Measurements from ENCODE around the gene NPPB.

The NPPB gene

GRCh38 chr1:11860083-11860482 is 1.3 kb upstream of the NPPB start:
- H3K79me2 ChIP-seq (ENCODE audit: insufficient read depth, low read length), result no peaks in the 10 kb centered on the region
- no peaks in the 10 kb centered on the region for H3F3A ChIP-seq (ENCODE audit: insufficient read depth)
- H3K4me3 ChIP-seq (ENCODE audit: insufficient read depth, low read length, poor library complexity, severe bottlenecking), result no peak overlapping the region
- no peak overlapping the region for H3K27ac ChIP-seq (ENCODE audit: low read depth, low read length)
- H3K9me2 ChIP-seq (replicated peaks; ENCODE audit: insufficient read depth, low read length), result no peaks in the 10 kb centered on the region
- no peaks in the 10 kb centered on the region for H3K36me3 ChIP-seq (ENCODE audit: low read length)
- no peak overlapping the region for H2AFZ ChIP-seq (ENCODE audit: low read depth, low read length, severe bottlenecking)
- no peak overlapping the region for H3K4me2 ChIP-seq (ENCODE audit: low read depth, low read length, poor library complexity, severe bottlenecking)
- no peaks in the 10 kb centered on the region for H4K20me1 ChIP-seq (ENCODE audit: low read depth, low read length)
- H3K9me3 ChIP-seq (ENCODE audit: insufficient read depth, low read length), result no peaks in the 10 kb centered on the region
- no peaks in the 10 kb centered on the region for H3K27me3 ChIP-seq (ENCODE audit: low read length)
- TF ChIP-seq CTCF (IDR thresholded peaks at IDR 0.05; ENCODE audit: insufficient read depth, low read length, poor library complexity, severe bottlenecking) (no peak), EZH2phosphoT487 (conservative IDR thresholded peaks at IDR 0.05; ENCODE audit: low read length) (no peak)
- H3K9ac ChIP-seq (ENCODE audit: low read length), result no peak overlapping the region

GRCh38 chr1:11858968-11859871 is 475 bp upstream of the NPPB start:
- TF ChIP-seq CTCF (IDR thresholded peaks at IDR 0.05; ENCODE audit: insufficient read depth, low read length, poor library complexity, severe bottlenecking), result no peak
- no peak for TF ChIP-seq EZH2phosphoT487 (conservative IDR thresholded peaks at IDR 0.05; ENCODE audit: low read length)
- Histone ChIP-seq H4K20me1 (ENCODE audit: low read depth, low read length) (no peaks in the 10 kb centered on the region), H2AFZ (ENCODE audit: low read depth, low read length, severe bottlenecking) (no peak overlapping the region), H3K4me3 (ENCODE audit: insufficient read depth, low read length, poor library complexity, severe bottlenecking) (no peak overlapping the region), H3K27me3 (ENCODE audit: low read length) (no peaks in the 10 kb centered on the region), H3F3A (ENCODE audit: insufficient read depth) (no peaks in the 10 kb centered on the region), H3K9me3 (ENCODE audit: insufficient read depth, low read length) (no peaks in the 10 kb centered on the region), H3K4me2 (ENCODE audit: low read depth, low read length, poor library complexity, severe bottlenecking) (no peak overlapping the region), H3K27ac (ENCODE audit: low read depth, low read length) (no peak overlapping the region), H3K9me2 (replicated peaks; ENCODE audit: insufficient read depth, low read length) (no peaks in the 10 kb centered on the region), H3K79me2 (ENCODE audit: insufficient read depth, low read length) (no peaks in the 10 kb centered on the region), H3K36me3 (ENCODE audit: low read length) (no peaks in the 10 kb centered on the region), H3K9ac (ENCODE audit: low read length) (no peak overlapping the region)

GRCh38 chr1:11858158-11858557 is 587 bp downstream of the NPPB start:
- H2AFZ ChIP-seq (ENCODE audit: low read depth, low read length, severe bottlenecking), result no peak overlapping the region
- H3K27ac ChIP-seq (ENCODE audit: low read depth, low read length), result no peak overlapping the region
- no peaks in the 10 kb centered on the region for H3K79me2 ChIP-seq (ENCODE audit: insufficient read depth, low read length)
- no peak overlapping the region for H3K4me3 ChIP-seq (ENCODE audit: insufficient read depth, low read length, poor library complexity, severe bottlenecking)
- H3K9me3 ChIP-seq (ENCODE audit: insufficient read depth, low read length), result no peaks in the 10 kb centered on the region
- no peak overlapping the region for H3K9ac ChIP-seq (ENCODE audit: low read length)
- no peaks in the 10 kb centered on the region for H3K27me3 ChIP-seq (ENCODE audit: low read length)
- no peak overlapping the region for H3K4me2 ChIP-seq (ENCODE audit: low read depth, low read length, poor library complexity, severe bottlenecking)
- H3F3A ChIP-seq (ENCODE audit: insufficient read depth), result no peaks in the 10 kb centered on the region
- no peaks in the 10 kb centered on the region for H3K9me2 ChIP-seq (replicated peaks; ENCODE audit: insufficient read depth, low read length)
- TF ChIP-seq CTCF (IDR thresholded peaks at IDR 0.05; ENCODE audit: insufficient read depth, low read length, poor library complexity, severe bottlenecking), result no peak
- TF ChIP-seq EZH2phosphoT487 (conservative IDR thresholded peaks at IDR 0.05; ENCODE audit: low read length), result no peak
- no peaks in the 10 kb centered on the region for H4K20me1 ChIP-seq (ENCODE audit: low read depth, low read length)
- no peaks in the 10 kb centered on the region for H3K36me3 ChIP-seq (ENCODE audit: low read length)
